NCI-H1417 treated with DMSO at 0.1 percent for 48 hours (cell line): ENCODE results near the gene TPRX1.
"Not testable (repeated sequence)": the region's sequence is repeated elsewhere in the genome, so short reads cannot be mapped to it uniquely, and the experiment has no call there.

ENCODE experiments used
- DNase-seq: peaks from one replicate; lab custom pipeline; 2025; lab: John Stamatoyannopoulos, UW

TPRX1 gene

GRCh38 chr19:47768604-47769003, 35.7 kb downstream of the TPRX1 start:
- DNase-seq: no peak

- no peak for DNase-seq
Measured at GRCh38 chr19:47767349-47767748, 37.0 kb downstream of the TPRX1 start.

DNA sequence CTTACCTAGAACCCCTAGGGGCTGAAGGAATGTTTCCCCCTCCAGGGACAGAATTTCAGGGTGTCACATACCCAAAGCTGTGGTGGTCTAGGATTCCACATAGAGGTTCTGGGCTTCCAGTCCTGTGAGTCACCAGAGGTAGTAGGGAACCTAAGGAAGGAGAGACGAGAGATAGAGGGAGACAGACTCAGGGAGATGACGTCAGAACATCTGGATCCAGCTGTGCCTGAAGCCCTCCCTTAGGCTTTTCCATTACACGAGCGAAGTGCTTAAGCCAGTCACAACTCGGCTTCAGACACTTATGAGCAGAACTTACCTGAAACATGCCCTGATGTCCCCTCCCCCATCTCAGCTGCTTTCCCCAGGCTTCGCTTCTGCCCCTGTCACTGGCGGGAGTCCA, 37.7 kb downstream of the TPRX1 start:
- DNase-seq: no peak

DNA sequence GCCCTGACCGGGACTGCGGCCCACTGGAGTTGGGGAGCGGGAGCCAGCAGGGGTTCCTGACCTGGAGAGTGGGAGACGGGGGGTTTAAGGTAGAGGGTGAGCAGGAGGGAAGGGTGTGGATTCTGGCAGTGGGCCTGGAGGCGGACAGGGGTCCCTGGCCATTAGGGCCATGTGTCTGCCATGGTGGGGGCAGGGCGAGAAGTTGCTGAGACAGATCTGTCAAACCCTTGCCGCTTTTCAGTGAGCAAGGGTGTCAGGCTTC, 38.1 kb downstream of the TPRX1 start:
- DNase-seq: no peak

- DNase-seq: no peak
Measured at GRCh38 chr19:47765523-47766358, 38.6 kb downstream of the TPRX1 start.

DNA sequence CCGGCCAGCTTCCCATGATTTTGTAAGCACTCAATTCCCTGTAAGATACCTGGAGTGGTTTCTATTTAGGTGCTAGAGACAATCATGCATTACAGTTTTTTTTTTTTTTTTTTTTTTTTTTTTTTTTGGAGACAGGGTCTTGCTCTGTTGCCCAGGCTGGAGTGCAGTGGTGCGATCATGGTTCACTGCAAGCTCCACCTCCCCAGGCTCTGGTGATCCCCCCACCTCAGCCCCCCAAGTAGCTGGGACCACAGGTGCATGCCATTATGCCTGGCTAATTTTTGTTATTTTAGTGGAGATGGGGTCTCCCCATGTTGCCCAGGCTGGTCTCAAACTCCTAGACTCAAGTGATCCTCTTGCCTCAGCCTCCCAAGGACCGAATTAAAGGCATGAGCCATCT, 39.6 kb downstream of the TPRX1 start:
- not testable (repeated sequence) for DNase-seq

GRCh38 chr19:47762615-47763308, 41.6 kb downstream of the TPRX1 start:
- DNase-seq: no peak

GRCh38 chr19:47762151-47762550, 42.2 kb downstream of the TPRX1 start:
- no peak for DNase-seq

DNA sequence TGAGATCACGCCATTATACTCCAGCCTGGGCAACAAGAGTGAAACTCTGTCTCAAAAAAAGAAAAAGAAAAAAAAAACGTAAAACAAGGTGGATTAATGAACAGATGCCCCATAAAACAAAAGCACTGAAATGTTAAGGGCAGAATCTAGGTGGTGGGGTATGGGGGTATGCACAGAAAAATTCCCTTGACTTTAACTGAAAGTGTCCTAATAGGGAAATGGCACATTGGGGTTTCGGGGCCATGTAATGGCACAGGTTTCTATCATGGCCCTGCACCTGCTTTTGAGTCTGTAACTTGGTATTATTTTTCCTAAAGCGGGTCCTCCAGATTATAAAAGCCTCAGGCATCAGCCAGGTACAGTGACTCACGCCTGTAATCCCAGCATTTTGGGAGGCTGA, 42.8 kb downstream of the TPRX1 start:
- no peak for DNase-seq

DNA sequence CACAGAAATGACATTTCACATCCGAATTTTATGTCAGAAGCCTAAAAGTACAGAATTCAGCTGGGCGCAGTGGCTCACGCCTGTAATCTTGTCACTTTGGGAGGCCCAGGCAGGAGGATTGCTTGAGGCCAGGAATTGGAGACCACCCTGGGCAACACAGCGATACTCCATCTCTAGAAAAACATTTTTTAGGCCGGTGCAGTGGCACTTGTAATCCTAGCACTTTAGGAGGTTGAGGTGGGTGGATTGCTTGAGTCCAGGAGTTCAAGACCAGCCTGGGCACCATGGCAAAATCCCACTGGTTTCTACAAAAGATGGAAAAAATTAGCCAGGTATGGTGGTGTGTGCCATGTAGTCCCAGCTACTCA, 43.7 kb downstream of the TPRX1 start:
- no peak for DNase-seq

GRCh38 chr19:47758443-47758804, 45.9 kb downstream of the TPRX1 start:
- DNase-seq: no peak

DNA sequence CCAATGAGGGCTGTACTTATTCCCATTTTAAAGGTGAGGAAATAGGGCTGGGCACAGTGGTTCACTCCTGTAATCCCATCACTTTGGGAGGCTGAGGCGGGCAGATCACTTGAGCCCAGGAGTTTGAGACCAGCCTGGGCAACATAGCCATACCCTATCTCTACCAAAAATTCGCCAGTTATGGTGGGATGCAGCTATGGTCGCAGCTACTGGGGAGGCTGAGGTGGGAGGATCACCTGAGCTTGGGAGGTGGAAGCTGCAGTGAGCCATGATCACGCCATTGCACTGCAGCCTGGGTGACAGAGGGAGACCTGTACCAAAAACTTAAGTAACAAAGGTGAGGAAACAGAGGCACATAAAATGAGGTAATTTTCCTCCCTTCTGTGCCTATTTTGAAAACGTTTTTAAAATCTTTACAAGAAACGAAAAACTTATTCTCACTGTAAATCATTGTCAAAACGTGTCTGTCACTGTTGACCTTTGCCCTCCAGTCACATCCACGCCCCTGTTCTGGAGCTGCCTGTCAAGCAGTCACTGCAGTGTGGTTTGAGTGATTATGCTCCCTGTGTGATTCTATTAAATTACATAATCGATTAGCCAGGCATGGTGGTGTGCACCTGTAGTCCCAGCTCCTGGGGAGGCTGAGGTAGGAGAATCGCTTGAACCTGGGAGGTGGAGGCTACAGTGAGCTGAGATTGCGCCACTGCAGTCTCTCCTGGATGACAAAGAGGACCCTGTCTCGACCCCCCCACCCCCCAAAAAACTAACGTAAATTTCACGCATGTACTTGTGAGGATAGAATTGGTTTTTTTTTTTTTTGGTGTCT, 46.5 kb downstream of the TPRX1 start:
- no peak for DNase-seq

DNA sequence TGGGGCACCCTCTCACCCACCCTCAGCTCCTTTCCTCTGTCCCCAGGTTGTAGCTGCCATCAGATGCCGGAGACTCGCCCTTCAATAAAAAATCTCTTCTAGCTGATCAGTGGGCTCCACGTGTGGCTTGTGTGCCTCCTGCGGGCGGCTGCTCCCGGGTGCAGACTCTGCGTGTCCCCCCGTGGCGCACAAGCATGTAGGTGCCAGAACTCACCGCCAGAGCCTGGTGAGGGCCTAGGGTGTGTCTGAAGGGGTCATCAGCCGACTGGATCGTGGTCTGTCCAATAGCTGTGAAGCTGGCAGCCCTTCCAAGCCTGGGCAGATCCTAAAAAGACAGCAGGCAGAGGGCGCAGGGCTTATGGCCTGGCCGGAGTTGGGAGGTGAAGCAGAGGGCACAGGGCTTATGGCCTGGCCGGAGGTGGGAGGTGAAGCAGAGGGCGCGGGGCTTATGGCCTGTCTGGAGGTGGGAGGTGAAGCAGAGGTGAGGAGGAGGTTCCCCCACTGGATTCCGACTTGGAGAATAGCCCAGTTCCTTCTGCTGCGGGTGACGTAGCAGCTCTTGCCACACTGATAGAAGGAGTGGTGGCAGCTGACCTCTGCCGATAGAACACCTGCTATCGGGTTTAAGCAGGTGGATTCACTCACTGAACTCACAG, 47.3 kb downstream of the TPRX1 start:
- DNase-seq: no peak

- DNase-seq: no peak
Measured at GRCh38 chr19:47756627-47756929, 47.8 kb downstream of the TPRX1 start.

DNA sequence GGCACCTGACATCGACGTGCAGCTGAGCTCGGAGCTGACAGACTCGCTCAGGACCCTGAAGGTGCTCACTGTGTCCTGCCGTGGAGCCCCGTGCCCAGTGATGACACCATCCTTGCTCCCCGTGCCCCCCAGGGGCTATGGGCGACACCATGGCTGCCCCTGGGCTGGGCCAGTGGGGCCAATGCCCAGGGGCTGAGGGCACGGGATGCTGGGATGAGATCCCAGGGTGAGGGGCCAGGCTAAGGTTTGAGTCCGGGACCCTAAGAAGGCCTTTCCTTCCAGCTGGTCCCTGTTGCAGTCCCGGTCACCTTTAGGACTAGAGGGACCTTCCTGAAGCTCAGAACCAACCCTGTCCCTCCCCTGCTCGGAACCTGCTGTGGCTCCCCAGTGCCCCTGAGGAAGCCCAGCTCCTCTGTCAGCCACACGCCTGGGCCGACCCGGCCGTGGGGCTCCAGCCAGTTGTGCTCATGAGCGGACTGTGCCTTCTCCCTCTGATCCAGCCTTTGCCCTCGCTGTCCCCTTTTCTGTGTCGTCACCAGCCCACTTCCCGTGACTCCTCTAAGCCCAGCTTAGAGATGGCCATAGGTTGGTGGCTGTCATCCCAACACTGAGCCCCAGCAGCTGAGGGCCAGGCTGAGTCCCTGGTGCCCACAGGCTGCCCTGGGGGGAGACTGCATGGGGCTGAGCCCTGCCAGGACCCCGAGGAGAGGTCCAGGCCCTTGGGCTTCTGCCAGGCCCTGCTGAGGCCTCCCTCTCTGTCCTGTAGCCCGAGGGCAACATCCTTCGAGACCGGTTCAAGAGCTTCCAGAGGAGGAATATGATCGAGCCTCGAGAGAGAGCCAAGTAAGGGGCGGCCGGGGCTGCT, 48.4 kb downstream of the TPRX1 start:
- no peak for DNase-seq

- no peak for DNase-seq
Measured at GRCh38 chr19:47755065-47755761, 49.1 kb downstream of the TPRX1 start.

- no peak for DNase-seq
Measured at GRCh38 chr19:47754206-47755064, 49.9 kb downstream of the TPRX1 start.

GRCh38 chr19:47752440-47753211, 51.7 kb downstream of the TPRX1 start:
- no peak for DNase-seq
